ENCODE measurements around the gene NLRP3.
"Not testable (repeated sequence)": the region's sequence is repeated elsewhere in the genome, so short reads cannot be mapped to it uniquely, and the experiment has no call there.

NLRP3 gene

GRCh38 chr1:247415423-247416361 lies at the start of gene NLRP3:
NLRP3 (plus strand) TSS chr1:247416173; CDS start chr1:247418801, 2,628 bp downstream.
- no peak for DNase-seq

DNA sequence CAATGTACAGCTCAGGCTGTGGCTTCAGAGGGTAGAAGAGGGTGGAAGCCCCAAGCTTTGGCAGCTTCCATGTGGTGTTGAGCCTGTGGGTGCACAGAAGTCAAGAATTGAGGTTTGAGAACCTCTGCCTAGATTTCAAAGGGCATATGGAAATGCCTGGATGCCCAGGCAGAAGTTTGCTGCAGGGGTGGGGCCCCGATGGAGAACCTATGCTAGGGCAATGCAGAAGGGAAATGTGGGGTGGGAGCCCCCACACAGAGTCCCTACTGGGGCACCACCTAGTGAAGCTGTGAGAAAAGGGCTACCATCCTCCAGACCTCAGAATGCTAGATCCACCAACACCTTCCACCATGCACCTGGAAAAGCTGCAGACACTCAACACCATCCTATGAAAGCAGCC lies 49.6 kb upstream of the NLRP3 start:
- not testable (repeated sequence) for DNase-seq

DNA sequence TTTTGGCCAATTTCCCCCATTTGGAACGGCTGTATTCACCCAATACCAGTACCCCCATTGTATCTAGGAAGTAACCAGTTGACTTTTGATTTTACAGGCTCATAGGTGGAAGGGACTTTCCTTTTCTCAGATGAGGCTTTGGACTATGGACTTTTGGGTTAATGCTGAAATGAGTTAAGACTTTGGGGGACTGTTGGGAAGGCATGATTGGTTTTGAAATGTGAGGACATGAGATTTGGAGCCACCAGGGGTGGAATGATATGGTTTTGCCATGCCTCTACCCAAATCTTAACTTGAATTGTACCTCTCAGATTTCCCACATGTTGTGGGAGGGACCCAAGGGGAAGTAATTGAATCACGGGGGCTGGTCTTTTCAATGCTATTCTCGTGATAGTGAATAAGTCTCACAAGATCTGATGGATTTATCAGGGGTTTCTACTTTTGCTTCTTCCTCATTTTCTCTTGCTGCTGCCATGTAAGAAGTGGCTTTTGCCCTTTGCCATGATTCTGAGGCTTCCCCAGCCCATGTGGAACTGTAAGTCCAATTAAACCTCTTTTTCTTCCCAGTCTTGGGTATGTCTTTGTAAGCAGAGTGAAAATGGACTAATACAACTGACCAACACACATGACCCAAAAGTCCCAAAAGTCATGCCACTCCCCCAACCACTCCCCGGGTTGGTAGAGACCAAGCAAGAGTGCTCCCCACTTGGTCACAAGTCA lies 48.9 kb upstream of the NLRP3 start:
- no peak for DNase-seq

- no peak for DNase-seq
Measured at GRCh38 chr1:247367786-247368422, 48.1 kb upstream of the NLRP3 start.

DNA sequence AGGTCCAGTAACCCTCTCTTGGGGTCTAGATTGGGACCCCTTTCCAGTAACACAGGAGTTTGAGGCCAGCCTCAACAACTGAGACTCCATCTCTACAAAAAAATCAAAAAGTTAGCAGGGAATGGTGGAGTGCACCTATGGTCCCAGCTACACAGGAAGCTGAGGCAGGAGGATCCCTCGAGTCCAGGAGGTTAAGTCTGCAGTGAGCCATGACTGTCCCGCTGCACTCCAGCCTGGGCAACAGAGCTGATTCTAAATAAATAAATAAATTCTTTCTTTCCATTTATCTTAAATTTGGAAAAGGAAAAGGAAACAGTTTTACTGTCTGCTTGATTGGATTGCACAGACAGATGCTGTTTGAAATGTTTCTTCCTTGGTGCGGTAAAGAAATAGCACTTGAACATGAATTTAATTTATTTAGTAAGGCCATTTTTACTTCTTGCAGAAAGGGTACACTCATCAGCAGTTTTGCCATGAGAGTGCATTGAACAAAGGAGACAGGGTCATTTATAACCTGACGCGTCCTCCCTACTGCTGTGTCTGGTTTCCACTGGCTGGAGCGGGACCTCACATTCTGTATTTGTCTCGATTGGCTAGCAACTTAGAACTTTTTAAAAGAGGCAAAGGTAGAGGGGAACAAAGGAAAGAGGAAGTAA lies 47.4 kb upstream of the NLRP3 start:
- no peak for DNase-seq

GRCh38 chr1:247370786-247371732 lies 44.9 kb upstream of the NLRP3 start:
- no peak for DNase-seq

- DNase-seq = no peak
Measured at GRCh38 chr1:247371801-247372259, 44.1 kb upstream of the NLRP3 start.

DNA sequence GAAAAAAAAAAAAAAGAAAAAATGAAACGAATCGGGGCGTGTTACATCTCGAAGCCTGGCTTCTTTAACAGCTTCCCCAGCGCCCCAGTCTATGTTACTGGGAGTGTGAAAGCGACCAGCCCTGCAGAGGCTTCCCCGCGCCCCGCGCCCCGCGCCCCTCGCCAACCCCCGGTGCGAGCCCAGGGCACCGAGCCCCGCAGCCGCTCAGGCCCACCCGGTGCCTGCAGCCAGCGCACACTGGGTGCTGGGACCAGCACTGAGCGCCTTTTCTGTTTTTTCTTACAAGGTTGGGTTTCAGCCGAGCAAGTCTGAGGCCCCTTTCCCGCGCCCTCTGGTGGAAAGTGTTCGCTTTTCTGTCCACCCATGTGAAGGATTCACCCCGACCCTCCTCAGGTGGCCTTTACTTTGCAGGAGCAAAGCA lies 42.2 kb upstream of the NLRP3 start:
- no peak for DNase-seq

DNA sequence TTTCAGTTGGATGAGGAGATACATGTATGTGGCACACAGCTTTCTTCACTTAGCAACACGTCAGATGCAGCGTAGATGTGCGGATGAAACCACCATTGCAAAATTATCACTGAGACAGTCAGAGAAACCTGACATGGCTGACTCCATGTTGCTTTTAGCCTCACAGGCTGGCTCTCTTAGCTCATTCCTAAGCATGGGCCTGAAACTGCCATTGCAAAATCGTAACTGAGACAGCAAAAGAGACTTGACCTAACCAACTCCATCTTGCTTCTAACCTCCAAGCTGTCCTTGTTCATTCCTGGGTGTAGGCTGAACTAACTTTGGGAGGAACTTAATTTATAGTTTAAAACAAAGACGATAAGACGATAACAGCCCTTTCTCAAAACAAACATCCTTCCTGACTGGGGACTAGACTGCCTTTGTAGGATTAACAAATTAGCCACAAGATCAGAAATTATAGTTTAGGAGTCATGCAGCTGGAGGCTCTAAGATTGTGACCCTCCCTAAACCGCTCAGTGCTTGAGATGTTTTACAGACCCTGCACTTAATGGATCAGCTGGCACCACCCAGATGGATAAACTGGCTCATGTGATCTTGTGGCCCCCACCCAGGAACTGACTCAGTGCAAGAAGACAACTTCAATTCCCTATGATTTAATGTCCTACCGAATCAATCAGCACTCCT lies 41.2 kb upstream of the NLRP3 start:
- not testable (repeated sequence) for DNase-seq

GRCh38 chr1:247375747-247376146 lies 40.2 kb upstream of the NLRP3 start:
- no peak for DNase-seq

- DNase-seq = no peak
Measured at GRCh38 chr1:247376659-247377058, 39.3 kb upstream of the NLRP3 start.

GRCh38 chr1:247377656-247378055 lies 38.3 kb upstream of the NLRP3 start:
- not testable (repeated sequence) for DNase-seq

- no peak for DNase-seq
Measured at GRCh38 chr1:247378334-247379073, 37.5 kb upstream of the NLRP3 start.

- no peak for DNase-seq
Measured at GRCh38 chr1:247385283-247385682, 30.7 kb upstream of the NLRP3 start.

DNA sequence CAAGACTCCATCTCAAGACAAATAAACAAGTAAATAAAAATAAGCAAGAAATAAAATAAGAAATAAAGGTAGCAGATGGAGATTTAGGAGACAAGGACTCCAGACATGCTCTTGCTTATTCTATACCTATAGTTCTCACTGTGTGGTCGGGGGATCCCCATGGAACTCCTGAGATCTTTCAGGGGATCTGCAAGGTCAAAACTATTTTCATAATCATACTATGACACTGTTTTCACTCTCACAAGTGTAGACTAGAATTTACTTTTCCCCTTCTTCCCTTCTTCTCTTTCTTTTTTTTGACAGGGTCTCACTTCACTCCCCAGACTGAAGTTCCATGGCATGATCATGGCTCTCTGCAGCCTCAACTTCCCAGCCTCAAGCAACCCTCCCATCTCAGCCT lies 29.8 kb upstream of the NLRP3 start:
- no peak for DNase-seq

- DNase-seq = no peak
Measured at GRCh38 chr1:247386687-247387086, 29.3 kb upstream of the NLRP3 start.

- no peak for DNase-seq
Measured at GRCh38 chr1:247387096-247387495, 28.9 kb upstream of the NLRP3 start.

DNA sequence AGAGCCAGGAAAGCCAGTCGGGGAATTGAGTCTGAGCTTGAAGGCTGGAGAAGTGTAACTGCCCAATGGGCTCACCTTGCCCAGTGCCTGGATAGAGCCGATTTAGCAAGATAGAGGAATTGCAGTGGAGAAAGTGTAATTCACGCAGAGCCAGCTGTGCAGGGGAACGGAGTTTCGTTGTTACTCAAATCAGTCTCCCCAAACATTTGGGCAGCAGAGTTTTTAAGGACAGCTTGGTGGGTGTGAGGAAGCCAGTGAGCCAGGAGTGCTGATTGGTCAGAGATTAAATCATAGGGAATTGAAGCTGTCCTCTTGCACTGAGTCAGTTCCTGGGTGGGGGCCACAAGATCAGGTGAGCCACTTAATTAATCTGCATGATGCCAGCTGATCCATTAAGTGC lies 28.4 kb upstream of the NLRP3 start:
- no peak for DNase-seq

- peak; percentile 43 to 57 for DNase-seq
Measured at GRCh38 chr1:247390116-247390791, 25.7 kb upstream of the NLRP3 start.

DNA sequence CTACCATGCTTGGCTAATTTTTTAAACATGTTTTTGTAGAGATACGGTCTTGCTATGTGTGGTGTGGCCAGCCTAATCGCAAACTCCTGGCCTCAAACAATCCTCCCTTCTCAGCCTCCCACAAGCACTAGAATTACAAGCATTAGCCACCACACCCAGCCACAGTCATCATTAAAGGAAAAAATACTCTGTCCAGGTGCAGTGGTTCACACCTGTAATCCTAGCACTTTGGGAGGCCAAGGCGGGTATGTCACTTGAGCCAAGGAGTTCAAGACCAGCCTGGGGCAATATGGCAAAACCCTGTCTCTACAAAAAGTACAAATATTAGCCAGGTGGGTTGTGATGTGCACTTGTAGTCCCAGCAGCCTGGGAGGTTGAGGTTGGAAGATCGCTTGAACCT lies 25.0 kb upstream of the NLRP3 start:
- no peak for DNase-seq
